Measurements from ENCODE around the gene LRRC61.
A peak's percentile ranks its signal among the peaks of the same experiment; 100 is the strongest.

GRCh38 chr7:150341263-150342120, 18.3 kb downstream of the LRRC61 start, which contains the start of gene RARRES2:
- TF ChIP-seq BHLHE40 (IDR thresholded peaks at IDR 0.05; ENCODE audit: low read length) (no peak), GPBP1L1 (CRISPR knock-in tag; IDR thresholded peaks at IDR 0.05) (no peak), ZNF740 (CRISPR knock-in tag; IDR thresholded peaks at IDR 0.05) (no peak), POLR2A (IDR thresholded peaks at IDR 0.05; ENCODE audit: insufficient read depth in 1 of 2, low read depth in 2 of 2, low read length in 2 of 2) (peak; percentile 33 to 49; a peak in 2 of 4 replicates), RBM39 (IDR thresholded peaks at IDR 0.05; ENCODE audit: low read depth, low read length, poor library complexity, severe bottlenecking) (no peak), CTCF (CRISPR knock-in tag; IDR thresholded peaks at IDR 0.05) (no peak), ESRRA (CRISPR knock-in tag; IDR thresholded peaks at IDR 0.05; ENCODE audit: low read depth) (no peak), EP300 (IDR thresholded peaks at IDR 0.05; ENCODE audit: low read depth in 2 of 2, low read length in 2 of 2) (no peak), EP300 (CRISPR knock-in tag; IDR thresholded peaks at IDR 0.05; ENCODE audit: borderline replicate concordance) (no peak), EEA1 (CRISPR knock-in tag; IDR thresholded peaks at IDR 0.05; ENCODE audit: borderline replicate concordance) (no peak), SRF (IDR thresholded peaks at IDR 0.05; ENCODE audit: low read depth, low read length) (no peak), ZNF138 (CRISPR knock-in tag; IDR thresholded peaks at IDR 0.05; ENCODE audit: low read depth) (no peak), YY1 (IDR thresholded peaks at IDR 0.05; ENCODE audit: insufficient read depth, insufficient replicate concordance, low read depth, low read length) (no peak), MLLT10 (CRISPR knock-in tag; IDR thresholded peaks at IDR 0.05) (no peak), JUN (CRISPR knock-in tag; IDR thresholded peaks at IDR 0.05) (no peak)

All from HepG2 (cell line).